Epithelial cell of proximal tubule (primary cell): ENCODE results near the gene RHOBTB1. TPM values are rescaled to one million over a fixed set of nuclear protein-coding genes. Genes with fewer than 3 reads are reported as not detected.

ENCODE experiments used
- DNase-seq: peaks from one replicate; pipeline ENCODE4 v3.0.0-alpha.2; 2011; ENCODE audit warnings: low read depth
- H3K4me3 ChIP-seq: 2 replicates; pipeline ENCODE4 v1.5.1; 2011; ENCODE audit warnings: low read depth, mild to moderate bottlenecking, low read length
- total RNA-seq: library from RNA; depleted of rRNA; stranded (reverse); fragments of >200 nt; gene quantifications from 2 replicates; pipeline ENCODE4 v1.2.3, GENCODE V29; 2015
- TF ChIP-seq, protein P1 (sequence below): conservative IDR thresholded peaks from 2 replicates; pipeline ENCODE4 v1.5.1; 2012; ENCODE audit warnings: low read depth, mild to moderate bottlenecking, low read length

Gene RHOBTB1
- total RNA-seq, 1 donor from 2014 or later, result 22.2 TPM

DNA sequence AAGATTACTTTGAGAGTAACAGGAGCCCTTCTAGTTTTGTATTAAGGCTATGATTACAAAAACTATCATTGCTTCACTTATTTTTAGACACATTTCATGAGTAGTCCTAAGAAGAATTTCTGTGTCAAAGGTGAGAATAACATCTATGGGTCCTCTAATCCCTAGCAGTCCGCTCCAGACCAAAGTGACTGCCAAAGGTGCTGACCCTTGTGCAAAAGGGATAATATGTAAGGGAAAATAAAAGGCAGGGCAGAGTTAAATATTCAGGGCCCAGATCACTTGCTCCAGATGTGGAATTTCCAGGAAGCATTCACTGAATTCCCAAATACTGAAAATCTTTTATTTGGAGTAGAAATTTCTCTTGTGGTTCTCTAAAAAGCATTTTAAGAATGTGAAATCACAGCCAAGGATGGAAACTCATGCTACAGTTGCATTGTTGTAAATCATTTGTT is 29.3 kb downstream of the RHOBTB1 start:
- TF ChIP-seq, protein P1, sequence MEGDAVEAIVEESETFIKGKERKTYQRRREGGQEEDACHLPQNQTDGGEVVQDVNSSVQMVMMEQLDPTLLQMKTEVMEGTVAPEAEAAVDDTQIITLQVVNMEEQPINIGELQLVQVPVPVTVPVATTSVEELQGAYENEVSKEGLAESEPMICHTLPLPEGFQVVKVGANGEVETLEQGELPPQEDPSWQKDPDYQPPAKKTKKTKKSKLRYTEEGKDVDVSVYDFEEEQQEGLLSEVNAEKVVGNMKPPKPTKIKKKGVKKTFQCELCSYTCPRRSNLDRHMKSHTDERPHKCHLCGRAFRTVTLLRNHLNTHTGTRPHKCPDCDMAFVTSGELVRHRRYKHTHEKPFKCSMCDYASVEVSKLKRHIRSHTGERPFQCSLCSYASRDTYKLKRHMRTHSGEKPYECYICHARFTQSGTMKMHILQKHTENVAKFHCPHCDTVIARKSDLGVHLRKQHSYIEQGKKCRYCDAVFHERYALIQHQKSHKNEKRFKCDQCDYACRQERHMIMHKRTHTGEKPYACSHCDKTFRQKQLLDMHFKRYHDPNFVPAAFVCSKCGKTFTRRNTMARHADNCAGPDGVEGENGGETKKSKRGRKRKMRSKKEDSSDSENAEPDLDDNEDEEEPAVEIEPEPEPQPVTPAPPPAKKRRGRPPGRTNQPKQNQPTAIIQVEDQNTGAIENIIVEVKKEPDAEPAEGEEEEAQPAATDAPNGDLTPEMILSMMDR, result no peak
- DNase-seq, result peak; percentile 78
- H3K4me3 ChIP-seq, result no peak overlapping the region

DNA sequence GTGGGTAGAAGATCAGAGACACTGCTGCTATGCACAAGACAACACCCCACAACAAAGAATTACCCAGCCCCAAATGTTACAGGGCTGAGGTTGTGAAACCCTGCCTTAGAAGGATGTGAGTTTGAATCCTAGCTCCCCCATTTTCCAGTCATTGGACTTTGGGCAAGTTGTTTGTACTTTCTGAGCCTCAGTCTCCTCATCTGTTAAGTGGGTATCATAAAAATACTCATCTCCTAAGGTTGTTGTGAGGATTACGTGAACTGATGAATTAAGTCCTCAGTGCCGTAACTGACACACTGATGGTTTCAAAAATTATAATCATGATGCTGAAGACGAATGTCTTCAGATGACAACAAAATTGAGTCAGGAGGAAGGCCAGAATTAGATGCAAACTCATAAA is 30.3 kb downstream of the RHOBTB1 start:
- TF ChIP-seq, protein P1, result no peak
- H3K4me3 ChIP-seq, result no peak overlapping the region
- DNase-seq, result no peak

DNA sequence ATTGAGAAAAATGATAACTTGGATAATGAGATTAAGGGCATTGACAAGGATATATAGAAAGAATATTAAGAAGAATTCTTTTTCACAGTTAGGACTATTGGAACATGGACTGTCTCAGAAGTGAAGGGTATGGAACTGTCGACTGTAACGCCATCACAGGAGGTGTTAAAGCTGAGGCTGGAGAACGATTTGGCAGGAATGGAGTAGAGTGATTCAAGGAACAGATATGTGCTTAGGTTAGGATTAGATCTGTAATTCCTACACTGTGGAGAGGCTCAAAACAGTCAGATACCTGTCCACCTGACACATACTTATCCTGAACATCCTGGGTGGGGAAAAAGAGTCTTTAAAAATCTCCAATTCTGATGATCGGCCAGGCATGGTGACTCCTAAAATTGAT is 30.9 kb downstream of the RHOBTB1 start:
- DNase-seq, result no peak

DNA sequence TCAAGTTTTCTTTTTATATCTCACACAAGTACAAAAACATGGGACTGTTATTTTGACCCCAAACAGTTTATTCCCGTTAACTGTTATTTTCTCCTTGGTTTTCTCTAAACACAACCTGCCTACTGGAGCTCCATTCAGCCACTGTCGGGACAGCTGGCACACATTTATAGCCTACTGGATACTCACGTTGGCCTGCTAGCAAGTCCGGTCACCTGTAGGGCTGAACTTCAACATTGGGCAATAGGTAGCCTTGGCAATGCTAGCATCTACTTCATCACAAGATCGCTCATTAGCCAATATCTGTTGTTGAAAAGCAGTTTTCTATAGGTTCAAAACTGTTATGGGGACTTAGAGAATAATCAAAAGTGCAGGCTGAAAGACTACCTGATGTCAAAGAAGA is 32.3 kb downstream of the RHOBTB1 start:
- no peak overlapping the region for H3K4me3 ChIP-seq
- TF ChIP-seq, protein P1, result no peak
- DNase-seq, result no peak

More for the DNA sequence above, 30.9 kb downstream of the RHOBTB1 start:
- TF ChIP-seq, protein P1, result no peak
- no peak overlapping the region for H3K4me3 ChIP-seq

DNA sequence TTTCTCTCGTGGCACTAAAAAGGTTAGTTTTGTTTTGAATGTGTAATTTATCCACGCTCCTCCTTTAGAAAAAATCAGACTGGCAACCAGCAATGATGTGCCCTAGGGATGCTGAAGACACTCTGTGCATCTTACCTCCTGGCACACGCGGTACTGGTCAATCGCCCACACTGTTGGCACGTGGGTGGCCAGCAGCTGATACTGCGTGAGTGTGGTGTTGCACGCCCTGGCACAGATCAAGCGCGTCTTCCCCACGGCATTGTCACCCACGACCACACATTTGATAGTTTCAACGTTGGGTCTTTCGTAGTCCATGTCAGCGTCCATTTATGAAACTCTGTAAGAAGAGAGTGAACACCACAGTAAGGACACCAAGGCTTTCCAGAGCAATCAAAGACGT is 32.8 kb downstream of the RHOBTB1 start:
- TF ChIP-seq, protein P1, result no peak
- no peak overlapping the region for H3K4me3 ChIP-seq
- DNase-seq, result no peak

DNA sequence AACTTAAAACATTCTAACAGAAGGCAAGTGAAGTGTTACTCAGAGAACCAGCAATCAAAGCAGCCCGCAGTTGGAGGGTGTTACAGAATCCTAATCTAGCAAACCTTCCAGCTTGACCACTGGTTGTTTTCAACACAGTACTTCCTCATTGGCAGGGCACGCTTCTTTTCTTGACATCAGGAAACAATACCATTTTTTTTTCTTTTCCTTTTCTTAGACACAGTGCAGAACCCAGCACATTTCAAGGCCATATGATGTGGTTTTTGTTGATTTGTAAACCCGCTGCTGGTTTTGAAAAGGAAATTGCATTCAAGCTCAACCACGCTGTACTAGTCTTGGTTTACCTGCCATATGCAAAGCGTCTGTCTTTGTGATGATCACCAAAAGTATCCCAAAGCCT is 33.4 kb downstream of the RHOBTB1 start:
- TF ChIP-seq, protein P1, result no peak
- DNase-seq, result no peak

DNA sequence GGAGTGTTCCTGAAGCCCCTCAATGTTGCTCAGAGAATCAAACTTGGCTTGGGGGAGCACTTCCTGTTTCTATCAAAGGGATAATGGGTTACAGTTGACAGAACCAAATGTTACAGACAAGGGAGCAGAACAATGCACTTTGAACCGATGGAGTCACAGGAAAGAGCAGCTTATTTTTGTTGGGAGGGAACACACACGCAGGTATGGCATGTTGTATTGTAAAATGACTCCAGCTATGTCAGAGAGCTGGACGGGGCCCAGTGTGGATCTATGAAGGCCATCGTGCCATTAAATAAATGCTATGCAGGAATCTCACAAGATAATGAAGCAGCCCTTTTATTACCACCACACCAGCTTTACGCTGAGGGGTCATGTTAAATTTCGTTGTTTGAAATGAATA is 35.1 kb downstream of the RHOBTB1 start:
- no peak overlapping the region for H3K4me3 ChIP-seq
- no peak for DNase-seq
- TF ChIP-seq, protein P1, result no peak

More for the DNA sequence above, 33.4 kb downstream of the RHOBTB1 start:
- H3K4me3 ChIP-seq, result no peak overlapping the region
